K562 (cell line): ENCODE results near the gene CCDC17.

Experiments used
- DLX4 ChIP-seq: fragments of 250-450 bp; sonication (Bioruptor Pico); IDR thresholded peaks from 2 replicates; pipeline ENCODE4 v1.6.1; 2021; ENCODE audit warnings: mild to moderate bottlenecking
- ELF4 ChIP-seq: fragments of 450-650 bp; formaldehyde crosslinking; IDR thresholded peaks from 2 replicates; pipeline ENCODE4 v1.4.0; 2022; ENCODE audit warnings: missing genetic modification characterization
- RFX5 ChIP-seq: IDR thresholded peaks from 2 replicates; pipeline ENCODE4 v1.6.1; 2011; ENCODE audit warnings: low read depth, mild to moderate bottlenecking, improper control_type of control experiment, low read length
- TF ChIP-seq, protein P1 (sequence below), 3 experiments: IDR thresholded peaks in 2 of 3; conservative IDR thresholded peaks in 1 of 3; 2 replicates each; pipeline ENCODE4 v1.5.1; 2011 to 2012; ENCODE audit warnings: low read length in 3 of 3, mild to moderate bottlenecking in 3 of 3, control low read depth in 2 of 3, improper control_type of control experiment in 1 of 3, inconsistent platforms in 1 of 3, low read depth in 1 of 3, mixed read lengths in 1 of 3, moderate library complexity in 1 of 3; ENCODE audit not compliant: insufficient read depth in 2 of 3

DNA sequence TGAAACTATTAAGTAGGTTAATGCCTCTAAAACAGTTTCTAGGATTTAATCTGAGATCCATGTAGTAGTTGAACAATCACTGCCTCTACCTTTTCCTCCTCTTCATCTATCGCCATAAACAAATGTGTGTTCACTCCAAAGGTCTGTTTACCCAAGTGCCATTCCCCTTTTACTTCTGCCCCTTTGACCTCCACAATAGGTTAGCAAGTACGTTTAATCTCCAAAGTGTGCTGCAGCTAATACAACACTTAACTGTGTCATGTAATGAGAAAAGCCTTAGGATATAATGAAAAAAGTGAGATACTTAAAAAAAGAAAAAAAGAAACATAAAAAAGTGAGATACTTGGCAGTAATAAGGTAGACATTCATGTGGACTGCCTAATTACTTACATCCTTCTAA lies 34.3 kb upstream of the CCDC17 start:
- TF ChIP-seq, protein P1, sequence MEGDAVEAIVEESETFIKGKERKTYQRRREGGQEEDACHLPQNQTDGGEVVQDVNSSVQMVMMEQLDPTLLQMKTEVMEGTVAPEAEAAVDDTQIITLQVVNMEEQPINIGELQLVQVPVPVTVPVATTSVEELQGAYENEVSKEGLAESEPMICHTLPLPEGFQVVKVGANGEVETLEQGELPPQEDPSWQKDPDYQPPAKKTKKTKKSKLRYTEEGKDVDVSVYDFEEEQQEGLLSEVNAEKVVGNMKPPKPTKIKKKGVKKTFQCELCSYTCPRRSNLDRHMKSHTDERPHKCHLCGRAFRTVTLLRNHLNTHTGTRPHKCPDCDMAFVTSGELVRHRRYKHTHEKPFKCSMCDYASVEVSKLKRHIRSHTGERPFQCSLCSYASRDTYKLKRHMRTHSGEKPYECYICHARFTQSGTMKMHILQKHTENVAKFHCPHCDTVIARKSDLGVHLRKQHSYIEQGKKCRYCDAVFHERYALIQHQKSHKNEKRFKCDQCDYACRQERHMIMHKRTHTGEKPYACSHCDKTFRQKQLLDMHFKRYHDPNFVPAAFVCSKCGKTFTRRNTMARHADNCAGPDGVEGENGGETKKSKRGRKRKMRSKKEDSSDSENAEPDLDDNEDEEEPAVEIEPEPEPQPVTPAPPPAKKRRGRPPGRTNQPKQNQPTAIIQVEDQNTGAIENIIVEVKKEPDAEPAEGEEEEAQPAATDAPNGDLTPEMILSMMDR (IDR thresholded peaks at IDR 0.05 in 2 of 3, conservative IDR thresholded peaks at IDR 0.05 in 1 of 3; ENCODE audit: insufficient read depth in 2 of 3, low read depth in 1 of 3, low read length in 3 of 3): no peak
- no peak for TF ChIP-seq RFX5
- no peak for TF ChIP-seq DLX4 (CRISPR knock-in tag)
- TF ChIP-seq ELF4 (CRISPR knock-in tag): no peak
